ENCODE results near the gene MICA. TPM values are rescaled to one million over a fixed set of nuclear protein-coding genes. Genes with fewer than 3 reads are reported as not detected.

MICA gene
- total and polyA plus RNA-seq, 4 donors, result 19.8 to 89.6 (median 27.3) TPM

Small RNA genes within 50 kb of the gene (microRNA-seq; reads per million reads assigned to microRNA genes)
- 0.60 to 0.99 reads per million in 2 donors for gene MIR6891

Other genes with a start within 250 kb of the MICA start
- 10 to 100 TPM; 13.7 to 23.2 TPM for gene CCHCR1, start 245.8 kb upstream of the MICA start, total RNA-seq
- gene CCHCR1, start 245.8 kb upstream of the MICA start, polyA plus RNA-seq, result 10 to 100 TPM in 1 of 2 donors, 1 to 10 TPM in 1; 7.0 to 21.3 TPM
- gene TCF19, start 245.0 kb upstream of the MICA start, total RNA-seq, result 1 to 10 TPM; 3.1 to 8.3 TPM
- gene TCF19, start 245.0 kb upstream of the MICA start, polyA plus RNA-seq, result 1 to 10 TPM; 3.4 to 4.2 TPM
- gene POU5F1, start 232.9 kb upstream of the MICA start, total RNA-seq, result 1 to 10 TPM in 1 of 2 donors, under 1 TPM in 1; 0.45 to 2.2 TPM
- 1 to 10 TPM in 1 of 2 donors, not detected in 1; 2.6 TPM for gene POU5F1, start 232.9 kb upstream of the MICA start, polyA plus RNA-seq
- 100 to 1,000 TPM; 491 to 529 TPM for gene HLA-C, start 131.5 kb upstream of the MICA start, total RNA-seq
- gene HLA-C, start 131.5 kb upstream of the MICA start, polyA plus RNA-seq, result 100 to 1,000 TPM; 301 to 355 TPM
- 1,000 to 10,000 TPM in 1 of 2 donors, 100 to 1,000 TPM in 1; 862 to 1,392 TPM for gene HLA-B, start 46.4 kb upstream of the MICA start, total RNA-seq
- 100 to 1,000 TPM; 209 to 214 TPM for gene HLA-B, start 46.4 kb upstream of the MICA start, polyA plus RNA-seq
- gene MICB, start 94.5 kb downstream of the MICA start, total RNA-seq, result 1 to 10 TPM; 4.7 to 6.2 TPM
- 1 to 10 TPM; 1.8 to 3.5 TPM for gene MICB, start 94.5 kb downstream of the MICA start, polyA plus RNA-seq
- gene MCCD1, start 125.4 kb downstream of the MICA start, total RNA-seq, result not detected
- not detected for gene MCCD1, start 125.4 kb downstream of the MICA start, polyA plus RNA-seq
- 100 to 1,000 TPM; 235 to 270 TPM for gene DDX39B, start 138.4 kb downstream of the MICA start, total RNA-seq
- gene DDX39B, start 138.4 kb downstream of the MICA start, polyA plus RNA-seq, result 100 to 1,000 TPM; 146 to 570 TPM
- gene ATP6V1G2, start 143.0 kb downstream of the MICA start, total RNA-seq, result 1 to 10 TPM; 1.3 to 1.5 TPM
- gene ATP6V1G2, start 143.0 kb downstream of the MICA start, polyA plus RNA-seq, result 1 to 10 TPM; 1.4 to 1.8 TPM
- 10 to 100 TPM; 16.0 to 19.8 TPM for gene NFKBIL1, start 144.0 kb downstream of the MICA start, total RNA-seq
- 10 to 100 TPM; 24.2 to 49.5 TPM for gene NFKBIL1, start 144.0 kb downstream of the MICA start, polyA plus RNA-seq
- not detected for gene LTA, start 168.7 kb downstream of the MICA start, total RNA-seq
- gene LTA, start 168.7 kb downstream of the MICA start, polyA plus RNA-seq, result under 1 TPM in 1 of 2 donors, not detected in 1; 0.18 TPM
- gene TNF, start 172.0 kb downstream of the MICA start, total RNA-seq, result 1 to 10 TPM in 1 of 2 donors, under 1 TPM in 1; 0.66 to 1.9 TPM
- gene TNF, start 172.0 kb downstream of the MICA start, polyA plus RNA-seq, result 1 to 10 TPM in 1 of 2 donors, under 1 TPM in 1; 0.23 to 1.3 TPM
- gene LTB, start 178.8 kb downstream of the MICA start, total RNA-seq, result 1 to 10 TPM; 1.4 to 3.6 TPM
- 1 to 10 TPM in 1 of 2 donors, under 1 TPM in 1; 0.88 to 2.5 TPM for gene LTB, start 178.8 kb downstream of the MICA start, polyA plus RNA-seq
- gene LST1, start 182.7 kb downstream of the MICA start, total RNA-seq, result 10 to 100 TPM; 21.1 to 24.6 TPM
- gene LST1, start 182.7 kb downstream of the MICA start, polyA plus RNA-seq, result 10 to 100 TPM in 1 of 2 donors, 1 to 10 TPM in 1; 7.9 to 23.4 TPM
- gene NCR3, start 189.4 kb downstream of the MICA start, total RNA-seq, result not detected
- not detected for gene NCR3, start 189.4 kb downstream of the MICA start, polyA plus RNA-seq
- gene AIF1, start 211.6 kb downstream of the MICA start, total RNA-seq, result 10 to 100 TPM; 32.6 to 68.3 TPM
- gene AIF1, start 211.6 kb downstream of the MICA start, polyA plus RNA-seq, result 100 to 1,000 TPM in 1 of 2 donors, 10 to 100 TPM in 1; 38.2 to 166 TPM
- 100 to 1,000 TPM; 154 to 164 TPM for gene PRRC2A, start 217.1 kb downstream of the MICA start, total RNA-seq
- gene PRRC2A, start 217.1 kb downstream of the MICA start, polyA plus RNA-seq, result 100 to 1,000 TPM in 1 of 2 donors, 10 to 100 TPM in 1; 28.5 to 152 TPM
- 100 to 1,000 TPM; 207 to 215 TPM for gene BAG6, start 249.1 kb downstream of the MICA start, total RNA-seq
- gene BAG6, start 249.1 kb downstream of the MICA start, polyA plus RNA-seq, result 100 to 1,000 TPM in 1 of 2 donors, 10 to 100 TPM in 1; 75.0 to 379 TPM

Data from aorta (tissue), 4 donors.